ENCODE measurements around the gene SLAMF9.
"Not testable (repeated sequence)": the region's sequence is repeated elsewhere in the genome, so short reads cannot be mapped to it uniquely, and the experiment has no call there.

The SLAMF9 gene

DNA sequence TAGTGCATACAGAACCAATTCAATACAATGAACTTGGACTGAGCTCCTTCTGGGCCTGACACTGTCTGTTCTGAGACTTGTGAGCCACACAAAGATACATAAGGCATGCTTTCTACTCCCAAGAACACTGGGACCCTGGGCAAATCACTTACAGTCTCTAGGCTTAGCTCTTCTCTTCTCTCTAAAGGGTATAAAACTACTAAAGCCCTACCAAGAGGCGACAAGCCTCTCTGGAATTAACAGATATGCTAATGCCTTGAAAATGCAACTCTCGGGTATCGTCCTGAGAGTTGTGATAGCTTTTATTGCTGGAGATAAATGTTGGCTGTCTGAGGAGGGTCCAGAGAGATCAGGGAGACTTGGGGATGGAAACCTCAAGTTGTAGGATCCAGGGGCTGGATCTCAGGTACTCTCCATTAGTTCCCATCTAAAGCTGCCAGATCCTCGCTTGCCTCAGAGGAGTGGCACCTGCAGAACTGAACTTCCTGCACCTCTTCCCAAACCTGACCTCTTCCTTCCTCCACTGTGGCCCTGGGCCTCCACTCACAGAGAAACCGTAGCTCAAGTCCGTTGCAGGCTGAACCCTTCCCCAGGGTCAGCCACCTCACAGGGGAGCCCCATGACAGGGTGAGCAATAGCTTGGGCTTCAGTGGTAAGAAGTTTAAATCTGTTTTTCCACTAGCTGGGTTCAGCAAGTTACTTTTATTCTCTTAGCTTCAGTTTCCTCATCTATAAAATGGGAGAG, 42.5 kb downstream of the SLAMF9 start:
- intact Hi-C loops (cut with DNase I) = no loop called here

DNA sequence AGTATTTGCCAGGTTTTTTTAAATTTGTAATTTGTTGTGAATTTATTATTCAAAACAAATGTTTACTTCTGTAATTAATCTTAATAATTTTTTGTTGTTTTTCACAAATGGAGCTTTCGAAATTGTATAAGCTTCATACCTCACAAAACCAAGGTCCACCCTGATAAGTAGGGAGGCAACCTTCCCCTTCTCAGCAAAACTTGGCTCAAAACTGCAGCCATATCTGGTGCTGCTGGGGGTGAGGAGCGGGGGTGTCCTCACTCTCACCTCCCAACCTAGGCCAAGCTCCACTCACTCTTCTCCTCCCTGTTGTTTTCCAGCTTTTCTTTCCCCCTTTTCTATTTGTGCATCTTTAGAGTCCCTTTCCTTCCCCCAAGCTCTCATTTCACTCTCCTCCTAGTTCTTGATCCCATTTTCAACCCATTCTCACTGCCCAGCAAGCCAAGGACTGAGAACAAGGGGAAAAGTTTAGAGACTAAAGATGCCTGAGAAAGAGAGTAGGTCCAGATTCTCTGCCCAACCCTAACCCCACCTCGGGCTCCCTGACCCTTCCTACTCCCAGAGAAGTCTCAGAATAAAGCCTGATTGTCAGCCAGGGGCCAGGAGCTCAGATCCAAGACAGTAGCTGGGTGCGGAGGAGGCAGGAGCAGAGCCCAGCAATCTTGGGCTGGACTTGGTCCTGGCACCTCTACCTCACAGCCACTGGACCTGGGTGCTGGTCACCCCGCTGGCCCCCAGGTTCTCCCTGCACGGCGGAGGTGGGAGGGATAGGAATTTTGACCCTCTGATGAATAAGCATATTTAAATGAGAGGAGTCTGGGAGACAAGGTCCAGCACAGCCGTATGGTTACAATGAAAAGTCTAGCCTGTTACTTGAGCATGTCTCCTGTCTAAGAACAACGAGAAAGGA, 45.8 kb downstream of the SLAMF9 start:
- no peak for DNase-seq
- intact Hi-C loops (cut with DNase I) = no loop called here

More for the DNA sequence above, 42.5 kb downstream of the SLAMF9 start:
- DNase-seq = no peak

DNA sequence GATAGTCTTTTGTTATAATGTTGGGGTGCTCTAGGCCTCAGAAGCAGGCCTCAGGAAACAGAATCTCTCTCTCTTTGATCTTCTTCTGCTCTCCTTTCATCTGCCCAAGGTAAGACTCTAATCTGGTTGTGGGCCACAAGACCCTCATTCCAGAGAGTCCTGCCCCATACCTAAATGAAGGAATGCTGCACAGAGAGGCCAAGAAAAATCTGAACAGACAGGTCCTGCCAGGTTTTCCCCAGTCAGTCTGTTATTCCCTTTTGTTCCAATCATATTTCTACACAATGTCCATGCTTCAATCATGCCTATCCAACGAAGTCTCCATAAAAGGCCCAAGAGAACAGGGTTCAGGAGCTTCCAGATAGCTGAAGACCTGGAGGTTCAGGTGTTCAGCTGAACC, 47.1 kb downstream of the SLAMF9 start:
- intact Hi-C loops (cut with DNase I) = no loop called here
- DNase-seq = no peak

GRCh38 chr1:159904036-159904435, 50.0 kb downstream of the SLAMF9 start:
- DNase-seq; intact Hi-C loops (cut with DNase I): not testable (repeated sequence)

DNA sequence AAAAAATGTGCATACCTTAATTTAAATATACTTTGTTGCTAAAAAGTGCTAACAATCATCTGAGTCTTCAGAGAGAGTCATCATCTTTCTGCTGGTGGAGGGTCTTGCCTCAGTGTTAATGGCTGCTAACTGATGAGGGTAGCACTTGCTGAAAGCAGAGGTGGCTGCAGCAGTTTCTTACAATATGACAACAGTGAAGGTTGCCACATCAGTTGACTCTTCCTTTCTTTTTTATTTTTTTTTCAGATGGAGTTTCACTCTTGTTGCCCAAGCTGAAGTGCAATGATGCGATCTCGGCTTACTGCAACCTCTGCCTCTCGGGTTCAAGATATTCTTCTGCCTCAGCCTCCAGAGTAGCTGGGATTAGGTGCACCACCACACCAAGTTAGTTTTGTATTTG, 51.5 kb downstream of the SLAMF9 start:
- no peak for DNase-seq
- intact Hi-C loops (cut with DNase I) = no loop called here
